Thyroid gland (tissue), 4 donors: ENCODE measurements around the gene EML2. TPM values are rescaled to one million over a fixed set of nuclear protein-coding genes. Genes with fewer than 3 reads are reported as not detected.

ENCODE experiments used
- DNase-seq, 2 donors: peaks; one replicate each; pipeline ENCODE4 v3.0.0-alpha.2; 2019
- H3K27ac ChIP-seq, 3 donors: fragments of 200-600 bp; sonication (generic); 1 replicate in 2 of 3; 2 replicates in 1 of 3; pipeline ENCODE4 v1.5.1; 2016 to 2019; ENCODE audit warnings: mild to moderate bottlenecking in 1 of 3, moderate library complexity in 1 of 3
- H3K27me3 ChIP-seq: fragments of 200-600 bp; sonication (generic); one replicate; pipeline ENCODE4 v1.5.1; 2019
- H3K36me3 ChIP-seq, 2 donors: fragments of 200-600 bp; sonication (generic); one replicate each; pipeline ENCODE4 v1.5.1; 2016 to 2019
- H3K4me1 ChIP-seq, 2 donors: fragments of 200-600 bp; sonication (generic); one replicate each; pipeline ENCODE4 v1.5.1; 2017 to 2019
- H3K4me3 ChIP-seq, 3 donors: fragments of 200-600 bp; sonication (generic); replicated peaks in 1 of 3; 1 replicate in 2 of 3; 2 replicates in 1 of 3; pipeline ENCODE4 v1.5.1; 2016; ENCODE audit warnings: mild to moderate bottlenecking in 1 of 3
- H3K9me3 ChIP-seq: fragments of 200-600 bp; sonication (generic); one replicate; pipeline ENCODE4 v1.5.1; 2017
- CTCF ChIP-seq, 6 experiments: fragments of 200-600 bp in 3 of 6; fragments of 450-650 bp in 3 of 6; sonication (generic) in 3 of 6; IDR thresholded peaks; one replicate each; pipeline ENCODE4 v1.5.1; 2016 to 2019; ENCODE audit warnings: antibody characterized with exemption in 6 of 6, mild to moderate bottlenecking in 2 of 6, inconsistent platforms in 1 of 6, moderate library complexity in 1 of 6
- POLR2A ChIP-seq, 2 donors: fragments of 450-650 bp; IDR thresholded peaks; one replicate each; pipeline ENCODE4 v1.6.1; 2017; ENCODE audit warnings: antibody characterized with exemption in 2 of 2, mild to moderate bottlenecking in 2 of 2, moderate library complexity in 1 of 2
- WGBS, 2 donors: methylation state at CpG; one replicate each; pipeline ENCODE4 v1.1.5; 2017; 5-methylcytosine and 5-hydroxymethylcytosine counted together
- intact Hi-C: fragments of 100-400 bp; cut with DNase I; formaldehyde crosslinking; loops from one replicate; pipeline ENCODE4 v1.15.1; 2023
- total RNA-seq, 4 donors: library from RNA; depleted of rRNA; stranded (reverse); fragments of >200 nt; gene quantifications; one replicate each; pipeline ENCODE4 v1.2.3, GENCODE V29; 2016

The EML2 gene
- total RNA-seq, 4 donors from 2014 or later: 33.1 to 148 (median 36.8) TPM

GRCh38 chr19:45598267-45599001, 40.8 kb downstream of the EML2 start:
- WGBS, 2 donors: 4% methylated on average over 22 of the region's 22 CpGs
- peak overlapping the region; percentile 41 to 66 (median 49) for H3K27ac ChIP-seq
- peaks cover 4 to 5% of the 10 kb centered on the region in 2 donors for H3K4me1 ChIP-seq
- no peak overlapping the region for H3K4me3 ChIP-seq
- DNase-seq: no peak
- intact Hi-C loops: no loop called here
- H3K36me3 ChIP-seq: no peaks in the 10 kb centered on the region
- H3K9me3 ChIP-seq: no peaks in the 10 kb centered on the region
- peaks cover 12% of the 10 kb centered on the region for H3K27me3 ChIP-seq
- TF ChIP-seq POLR2A (IDR thresholded peaks at IDR 0.05) (no peak), CTCF (IDR thresholded peaks at IDR 0.05) (no peak)

GRCh38 chr19:45597425-45598111, 41.6 kb downstream of the EML2 start:
- no peak overlapping the region for H3K4me3 ChIP-seq
- TF ChIP-seq CTCF (IDR thresholded peaks at IDR 0.05) (no peak), POLR2A (IDR thresholded peaks at IDR 0.05) (no peak)
- no peak for DNase-seq
- peak overlapping the region; percentile 41 to 66 (median 49) for H3K27ac ChIP-seq
- H3K27me3 ChIP-seq: peaks cover 9% of the 10 kb centered on the region
- 15 to 19% methylated on average over 5 of the region's 5 CpGs for WGBS, 2 donors
- H3K36me3 ChIP-seq: no peaks in the 10 kb centered on the region
- H3K9me3 ChIP-seq: no peaks in the 10 kb centered on the region
- H3K4me1 ChIP-seq: peaks cover 4 to 5% of the 10 kb centered on the region in 2 donors
- intact Hi-C loops: no loop called here

- Histone ChIP-seq H3K9me3 (no peaks in the 10 kb centered on the region), H3K4me1 (peaks cover 0 to 4% of the 10 kb centered on the region in 2 donors), H3K36me3 (no peaks in the 10 kb centered on the region), H3K27ac (peak overlapping the region in 1 of 3 donors; percentile 28), H3K4me3 (no peak overlapping the region), H3K27me3 (no peaks in the 10 kb centered on the region)
- no peak for TF ChIP-seq CTCF (IDR thresholded peaks at IDR 0.05)
- TF ChIP-seq POLR2A (IDR thresholded peaks at IDR 0.05): no peak
- intact Hi-C loops: no loop called here
- no peak for DNase-seq
- WGBS, 2 donors: 42 to 51% methylated on average over 6 of the region's 6 CpGs
Observed at GRCh38 chr19:45595814-45596213, 43.4 kb downstream of the EML2 start.

GRCh38 chr19:45593520-45593919, 45.7 kb downstream of the EML2 start:
- WGBS, 2 donors: 5 to 25% methylated on average over 1 of the region's 1 CpG
- intact Hi-C loops: no loop called here
- no peak for DNase-seq
- Histone ChIP-seq H3K27me3 (no peaks in the 10 kb centered on the region), H3K4me3 (no peak overlapping the region), H3K27ac (no peak overlapping the region), H3K36me3 (no peaks in the 10 kb centered on the region), H3K4me1 (peaks cover 0 to 6% of the 10 kb centered on the region in 2 donors), H3K9me3 (no peaks in the 10 kb centered on the region)
- TF ChIP-seq POLR2A (IDR thresholded peaks at IDR 0.05) (no peak), CTCF (IDR thresholded peaks at IDR 0.05) (no peak)

- no peak overlapping the region for H3K4me3 ChIP-seq
- 59 to 60% methylated on average over 4 of the region's 4 CpGs for WGBS, 2 donors
- no peak for DNase-seq
- intact Hi-C loops: no loop called here
- no peaks in the 10 kb centered on the region for H3K36me3 ChIP-seq
- H3K9me3 ChIP-seq: no peaks in the 10 kb centered on the region
- H3K27ac ChIP-seq: no peak overlapping the region
- H3K4me1 ChIP-seq: peaks cover 0 to 6% of the 10 kb centered on the region in 2 donors
- no peaks in the 10 kb centered on the region for H3K27me3 ChIP-seq
- TF ChIP-seq CTCF (IDR thresholded peaks at IDR 0.05): no peak
- no peak for TF ChIP-seq POLR2A (IDR thresholded peaks at IDR 0.05)
Observed at GRCh38 chr19:45592366-45592765, 46.8 kb downstream of the EML2 start.
